HL-60/S4 treated with retinoic acid at 250 ng/mL for 4 days and 3 days (cell line): Measurements from ENCODE around the gene PLPP3.

Source experiments
- in situ Hi-C: fragments of 300-500 bp; cut with MboI; formaldehyde crosslinking; loops from 2 replicates; pipeline ENCODE4 v1.7.0; 2022; ENCODE audit warnings: low sequenced_read_pairs

PLPP3 gene

GRCh38 chr1:56548571-56548970 is 30.8 kb downstream of the PLPP3 start:
- in situ Hi-C loops, result no loop called here

- in situ Hi-C loops, result no loop called here
Measured at GRCh38 chr1:56547977-56548376, 31.4 kb downstream of the PLPP3 start.

- in situ Hi-C loops, result no loop called here
Measured at GRCh38 chr1:56547473-56547872, 31.9 kb downstream of the PLPP3 start.

GRCh38 chr1:56545711-56546110 is 33.7 kb downstream of the PLPP3 start:
- in situ Hi-C loops, result no loop called here

- in situ Hi-C loops, result no loop called here
Measured at GRCh38 chr1:56543783-56544612, 35.4 kb downstream of the PLPP3 start.

GRCh38 chr1:56542651-56543050 is 36.7 kb downstream of the PLPP3 start:
- in situ Hi-C loops, result no loop called here

GRCh38 chr1:56541408-56541807 is 38.0 kb downstream of the PLPP3 start:
- in situ Hi-C loops, result no loop called here

- in situ Hi-C loops, result no loop called here
Measured at GRCh38 chr1:56540467-56540866, 38.9 kb downstream of the PLPP3 start.

GRCh38 chr1:56539520-56539931 is 39.8 kb downstream of the PLPP3 start:
- in situ Hi-C loops, result no loop called here

GRCh38 chr1:56538532-56538931 is 40.8 kb downstream of the PLPP3 start:
- in situ Hi-C loops, result no loop called here

- in situ Hi-C loops, result no loop called here
Measured at GRCh38 chr1:56537660-56538059, 41.7 kb downstream of the PLPP3 start.

- in situ Hi-C loops, result no loop called here
Measured at GRCh38 chr1:56535939-56536338, 43.4 kb downstream of the PLPP3 start.

- in situ Hi-C loops, result no loop called here
Measured at GRCh38 chr1:56535362-56535761, 44.0 kb downstream of the PLPP3 start.

GRCh38 chr1:56534130-56534651 is 45.2 kb downstream of the PLPP3 start:
- in situ Hi-C loops, result no loop called here

- in situ Hi-C loops, result no loop called here
Measured at GRCh38 chr1:56533621-56534020, 45.7 kb downstream of the PLPP3 start.

- in situ Hi-C loops, result no loop called here
Measured at GRCh38 chr1:56533197-56533596, 46.2 kb downstream of the PLPP3 start.

GRCh38 chr1:56532350-56532683 is 47.0 kb downstream of the PLPP3 start:
- in situ Hi-C loops, result no loop called here

- in situ Hi-C loops, result no loop called here
Measured at GRCh38 chr1:56531624-56532349, 47.6 kb downstream of the PLPP3 start.

- in situ Hi-C loops, result no loop called here
Measured at GRCh38 chr1:56529801-56530200, 49.6 kb downstream of the PLPP3 start.

- in situ Hi-C loops, result no loop called here
Measured at GRCh38 chr1:56527548-56528302, 51.6 kb downstream of the PLPP3 start.

- in situ Hi-C loops, result no loop called here
Measured at GRCh38 chr1:56526571-56527174, 52.7 kb downstream of the PLPP3 start.
